ENCODE data around the gene MPHOSPH9.

GRCh38 chr12:123238330-123238682 lies 5.4 kb upstream of the MPHOSPH9 start:
- no peak for TF ChIP-seq CTCF (IDR thresholded peaks at IDR 0.05; ENCODE audit: low read depth, low read length, missing input control)
- TF ChIP-seq RAD21 (IDR thresholded peaks at IDR 0.05) = no peak
- TF ChIP-seq YY1 (IDR thresholded peaks at IDR 0.05) = no peak
- no peak for TF ChIP-seq MAX (IDR thresholded peaks at IDR 0.05)
- no peak for TF ChIP-seq SP1 (IDR thresholded peaks at IDR 0.05)
- no peak for TF ChIP-seq NR2F2 (IDR thresholded peaks at IDR 0.05)
- no peak for TF ChIP-seq ZBTB33 (IDR thresholded peaks at IDR 0.05)
- TF ChIP-seq TAF1 (conservative IDR thresholded peaks at IDR 0.05) = no peak
- TF ChIP-seq REST (IDR thresholded peaks at IDR 0.05) = no peak
- no peak for TF ChIP-seq GABPA (IDR thresholded peaks at IDR 0.05 in 1 of 2, conservative IDR thresholded peaks at IDR 0.05 in 1 of 2)

Measured in liver (tissue), 3 donors.